ENCODE measurements around the gene ADSL. TPM values are rescaled to one million over a fixed set of nuclear protein-coding genes. Genes with fewer than 3 reads are reported as not detected.

Gene ADSL
- total and polyA plus RNA-seq, 2 of the 8 experiments (the other 6 are each of a cell fraction or from before 2014, with no cell fraction given): 197 to 218 TPM

DNA sequence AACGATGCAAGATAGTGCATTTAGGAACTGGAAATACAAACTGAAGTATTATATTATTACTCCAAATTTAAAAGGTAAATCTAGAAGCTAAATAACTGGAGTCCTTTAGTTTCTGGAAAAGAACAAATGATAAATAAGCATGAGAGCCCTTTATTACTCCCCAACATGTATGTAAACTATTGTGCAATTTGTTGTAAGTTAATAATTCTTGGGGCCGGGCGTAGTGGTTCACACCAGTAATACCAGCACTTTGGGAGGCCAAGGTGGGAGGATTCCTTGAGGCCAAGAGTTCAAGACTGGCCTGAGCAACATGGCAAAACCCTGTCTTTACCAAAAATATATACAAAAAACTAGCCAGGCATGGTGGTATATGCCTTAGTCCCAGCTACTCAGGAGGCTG is 35.2 kb downstream of the ADSL start:
- no peak overlapping the region for H2BK15ac ChIP-seq (ENCODE audit: low read length)
- H2BK12ac ChIP-seq (ENCODE audit: low read depth, low read length): no peak overlapping the region
- H3K79me2 ChIP-seq (ENCODE audit: control insufficient read depth in 1 of 2, insufficient read depth in 2 of 2, low read length in 2 of 2): peaks cover 0 to 4% of the 10 kb centered on the region in 2 experiments; a peak in 1 of 4 replicates
- H3K4me3 ChIP-seq (ENCODE audit: extremely low read depth in 1 of 4, insufficient read depth in 2 of 4, low read depth in 3 of 4, low read length in 4 of 4): no peak overlapping the region
- no peak overlapping the region for H3K4ac ChIP-seq (replicated peaks; ENCODE audit: insufficient read length, low read depth, low read length)
- H4K5ac ChIP-seq (ENCODE audit: insufficient read length, low read depth, low read length): no peak overlapping the region
- H2BK5ac ChIP-seq (ENCODE audit: low read depth, low read length): no peak overlapping the region
- peaks cover 3% of the 10 kb centered on the region; the same call in 1 of the 2 replicates for H3K79me1 ChIP-seq (ENCODE audit: low read depth, low read length)
- H2BK120ac ChIP-seq (replicated peaks; ENCODE audit: low read depth, low read length): no peak overlapping the region
- no peak overlapping the region for H3K4me2 ChIP-seq (ENCODE audit: insufficient read depth in 1 of 2, low read depth in 2 of 2, low read length in 2 of 2)
- H3K9ac ChIP-seq (replicated peaks in 1 of 4; ENCODE audit: extremely low read depth in 1 of 4, low read depth in 3 of 4, low read length in 3 of 4): no peak overlapping the region
- no peak overlapping the region for H3K18ac ChIP-seq (ENCODE audit: extremely low read depth, low read length)
- DNase-seq (ENCODE audit: low read depth in 1 of 2, low spot score in 2 of 2) (no peak), FAIRE-seq (no peak)
- POLR2A ChIA-PET (ENCODE audit: partially characterized antibody): interaction anchor here (2.3 kb wide), 1 partner anchor 10 kb away, joined by 10 read pairs; no protein-coding TSS in a partner anchor
- no peak overlapping the region for H3K14ac ChIP-seq (ENCODE audit: insufficient read length)
- no peak overlapping the region for H2AK5ac ChIP-seq (ENCODE audit: low read depth, low read length)
- WGBS, 2 experiments (ENCODE audit: extremely low coverage in 1 of 2, insufficient coverage in 1 of 2, insufficient read length in 1 of 2, insufficient replicate concordance in 2 of 2, low coverage in 1 of 2, low lambda C conversion rate in 2 of 2, missing lambda C conversion rate in 1 of 2): 98% methylated on average over 3 of the region's 3 CpGs; no CpG with 5 or more reads in 1 of the 2 experiments
- H3K9me3 ChIP-seq (ENCODE audit: insufficient read depth in 2 of 2, low read depth in 1 of 2, low read length in 1 of 2): no peaks in the 10 kb centered on the region
- H4K20me1 ChIP-seq (replicated peaks in 1 of 2; ENCODE audit: control insufficient read depth in 1 of 2, insufficient read depth in 2 of 2, low read length in 2 of 2): peaks cover 2% of the 10 kb centered on the region in 2 experiments
- H2AFZ ChIP-seq (ENCODE audit: low read length): no peak overlapping the region
- no peak overlapping the region for H4K91ac ChIP-seq (replicated peaks; ENCODE audit: insufficient read length, low read length)
- no peak overlapping the region for H3K56ac ChIP-seq (replicated peaks; ENCODE audit: insufficient read length, low read depth, low read length)
- H3K4me1 ChIP-seq (replicated peaks in 1 of 4; ENCODE audit: control insufficient read depth in 3 of 4, insufficient read depth in 4 of 4, low read length in 3 of 4): no peaks in the 10 kb centered on the region
- no peaks in the 10 kb centered on the region for H3K36me3 ChIP-seq (ENCODE audit: control insufficient read depth in 2 of 4, insufficient read depth in 4 of 4, low read length in 3 of 4)
- H3K27ac ChIP-seq (ENCODE audit: low read depth, low read length): no peak overlapping the region
- no peak overlapping the region for H3K23ac ChIP-seq (ENCODE audit: insufficient read length)
- H4K8ac ChIP-seq (ENCODE audit: extremely low read depth, insufficient read depth, low read length): no peak overlapping the region
- H3K27me3 ChIP-seq (replicated peaks in 1 of 4; ENCODE audit: control insufficient read depth in 3 of 4, extremely low read depth in 1 of 4, insufficient read depth in 3 of 4, low read length in 3 of 4): no peaks in the 10 kb centered on the region
- CTCF ChIA-PET (ENCODE audit: partially characterized antibody): interaction anchor here (1.1 to 1.9 kb wide), 4 partner anchors 12 to 106 kb away, joined by 3 to 6 read pairs (median 6); no protein-coding TSS in a partner anchor
- H2BK20ac ChIP-seq (ENCODE audit: low read length): no peak overlapping the region
- H3K23me2 ChIP-seq (ENCODE audit: low read depth, low read length): no peaks in the 10 kb centered on the region; the same call in 1 of the 2 replicates
- TF ChIP-seq, protein P1, sequence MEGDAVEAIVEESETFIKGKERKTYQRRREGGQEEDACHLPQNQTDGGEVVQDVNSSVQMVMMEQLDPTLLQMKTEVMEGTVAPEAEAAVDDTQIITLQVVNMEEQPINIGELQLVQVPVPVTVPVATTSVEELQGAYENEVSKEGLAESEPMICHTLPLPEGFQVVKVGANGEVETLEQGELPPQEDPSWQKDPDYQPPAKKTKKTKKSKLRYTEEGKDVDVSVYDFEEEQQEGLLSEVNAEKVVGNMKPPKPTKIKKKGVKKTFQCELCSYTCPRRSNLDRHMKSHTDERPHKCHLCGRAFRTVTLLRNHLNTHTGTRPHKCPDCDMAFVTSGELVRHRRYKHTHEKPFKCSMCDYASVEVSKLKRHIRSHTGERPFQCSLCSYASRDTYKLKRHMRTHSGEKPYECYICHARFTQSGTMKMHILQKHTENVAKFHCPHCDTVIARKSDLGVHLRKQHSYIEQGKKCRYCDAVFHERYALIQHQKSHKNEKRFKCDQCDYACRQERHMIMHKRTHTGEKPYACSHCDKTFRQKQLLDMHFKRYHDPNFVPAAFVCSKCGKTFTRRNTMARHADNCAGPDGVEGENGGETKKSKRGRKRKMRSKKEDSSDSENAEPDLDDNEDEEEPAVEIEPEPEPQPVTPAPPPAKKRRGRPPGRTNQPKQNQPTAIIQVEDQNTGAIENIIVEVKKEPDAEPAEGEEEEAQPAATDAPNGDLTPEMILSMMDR (IDR thresholded peaks at IDR 0.05; ENCODE audit: control extremely low read depth in 1 of 3, insufficient read depth in 1 of 3, low read depth in 1 of 3, low read length in 3 of 3): no peak
- no peak for TF ChIP-seq POLR2A (IDR thresholded peaks at IDR 0.05; ENCODE audit: control extremely low read depth in 1 of 2, low read depth in 2 of 2, low read length in 2 of 2)
- TF ChIP-seq POU5F1 (IDR thresholded peaks at IDR 0.05; ENCODE audit: low read depth, low read length): no peak
- TF ChIP-seq SUZ12 (IDR thresholded peaks at IDR 0.05; ENCODE audit: low read length): no peak
- TF ChIP-seq BCL11A (IDR thresholded peaks at IDR 0.05; ENCODE audit: low read depth in 2 of 2, low read length in 2 of 2): no peak

All from H1 (cell line).